Right forelimb (tissue), 1 donor: ENCODE results near the gene TNK1.

Experiments
- DNase-seq: peaks from one replicate; pipeline ENCODE4 v3.0.0-alpha.2; 2018

Gene TNK1

DNA sequence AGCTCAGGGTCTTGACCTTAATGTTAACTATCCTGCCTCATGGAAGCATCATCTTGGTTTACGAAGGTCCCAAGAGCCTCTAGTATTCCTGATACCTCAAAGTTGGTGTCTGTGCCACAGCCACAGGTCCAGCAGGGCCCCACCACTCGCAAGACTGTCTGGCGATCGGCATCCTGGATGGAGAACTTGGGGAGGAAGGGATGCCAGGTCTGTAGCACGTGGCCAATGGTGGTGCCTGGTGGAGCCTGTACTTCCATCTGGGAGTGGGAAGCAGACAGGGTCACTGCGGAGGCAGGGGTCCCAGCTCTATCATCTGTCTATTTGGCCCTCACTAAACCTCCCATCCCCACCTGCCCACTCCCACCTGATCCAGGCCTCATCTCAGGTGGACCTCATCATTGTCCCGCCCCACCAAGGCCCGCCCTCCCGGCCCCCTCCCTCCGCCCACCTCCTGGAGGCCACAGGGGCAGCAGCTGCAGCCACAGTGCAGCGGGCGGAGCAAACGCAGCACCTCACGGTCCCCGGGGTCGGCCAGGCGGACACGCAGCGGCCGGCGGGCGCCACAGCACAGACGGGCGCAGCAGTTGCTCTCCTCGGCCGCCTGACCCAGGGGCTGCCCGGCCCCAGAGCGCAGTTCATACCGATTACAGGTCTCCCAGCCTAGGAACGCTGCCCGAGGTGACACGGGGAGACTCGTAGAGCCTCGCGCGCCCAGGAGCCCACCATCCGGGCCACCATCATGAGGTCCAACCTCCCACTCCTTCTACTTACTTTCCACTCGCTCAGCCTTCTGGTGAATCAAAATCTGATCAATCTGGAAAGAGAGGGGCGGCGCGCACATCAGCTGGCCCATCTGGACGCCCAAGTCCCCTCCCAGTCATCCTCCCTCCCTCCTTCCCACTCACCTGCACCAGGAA, 12.1 kb downstream of the TNK1 start:
- no peak for DNase-seq

DNA sequence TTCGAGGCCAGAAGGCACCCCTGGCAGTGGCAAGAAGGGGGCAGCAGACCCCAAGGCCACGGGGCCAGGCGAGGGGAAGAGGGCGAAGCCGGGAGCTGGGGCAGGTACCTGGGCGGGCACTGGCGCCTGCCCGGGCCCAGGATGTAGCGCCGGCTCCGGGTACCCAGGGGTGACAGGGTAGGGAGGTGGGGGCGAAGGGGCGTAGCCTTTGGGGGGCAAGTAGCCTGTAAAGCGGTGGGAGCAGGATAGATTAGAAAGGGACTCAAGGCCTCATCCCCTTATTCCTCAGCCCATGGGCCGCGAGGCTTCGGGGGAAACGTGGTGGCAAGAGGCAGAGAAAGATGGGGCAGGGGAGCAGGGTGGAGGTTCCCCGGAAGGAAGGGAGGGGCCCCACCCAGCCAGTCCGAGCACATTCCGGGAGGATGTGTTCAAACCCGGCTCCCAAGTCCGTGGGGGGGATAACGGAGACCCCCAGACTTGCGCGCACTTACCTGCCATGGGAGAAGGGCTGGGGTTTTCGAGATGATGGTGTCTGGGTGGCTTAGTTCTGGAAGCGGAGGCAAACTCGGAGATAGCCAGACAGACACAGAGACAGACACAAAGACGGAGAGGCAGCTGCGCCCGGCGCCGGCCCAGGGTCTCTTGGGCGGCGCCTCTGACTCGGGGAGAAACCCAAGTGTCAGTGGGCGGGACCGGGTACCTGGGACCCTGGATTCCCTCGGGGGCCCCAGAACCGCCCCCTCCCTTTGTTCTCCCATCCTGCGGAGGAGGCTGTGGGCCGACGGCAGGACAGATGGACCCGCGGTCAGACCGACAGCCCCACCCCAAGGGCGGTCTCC, 12.9 kb downstream of the TNK1 start:
- DNase-seq = no peak

DNA sequence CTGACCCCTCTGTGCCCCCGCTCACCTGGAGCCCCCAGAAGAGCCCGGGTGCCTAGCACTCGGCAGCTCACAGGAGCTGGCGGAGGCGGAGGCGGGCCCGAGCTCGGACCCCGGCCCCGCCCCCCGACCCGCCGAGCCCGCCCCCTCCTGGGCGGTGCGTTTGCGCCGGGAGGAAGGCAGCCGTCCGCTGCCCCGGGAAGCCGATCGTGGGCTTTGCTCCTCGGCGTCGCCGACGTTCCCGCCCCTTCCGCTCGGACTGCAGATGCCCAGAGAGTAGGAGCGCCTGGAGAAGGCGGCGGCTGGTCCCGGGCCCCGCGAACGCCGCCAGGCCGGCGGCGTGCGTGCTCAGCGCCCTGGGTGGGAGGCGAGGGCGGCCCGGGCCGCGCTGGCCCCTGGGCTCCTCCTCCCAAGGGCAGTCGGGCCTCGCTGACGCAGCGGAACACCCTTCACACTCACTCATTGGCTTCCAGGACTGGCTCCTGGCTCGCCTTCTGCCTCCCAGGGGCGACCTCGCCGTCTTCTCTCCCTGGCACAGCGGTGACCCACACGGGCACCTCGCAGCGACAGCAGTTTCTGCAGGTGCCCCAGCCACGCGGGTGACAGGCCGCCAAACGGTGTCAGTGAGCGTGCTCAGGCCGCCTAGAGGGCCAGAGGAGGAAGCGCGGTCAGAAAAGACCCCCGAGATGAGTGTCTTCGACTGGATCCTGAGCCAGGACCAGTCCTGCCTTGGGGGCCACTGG, 13.7 kb downstream of the TNK1 start, which contains the start of gene PLSCR3:
Gene PLSCR3, minus strand, starts transcription at position 74 of the 740 bp plus-strand sequence. CDS start 415 bp downstream, outside the sequence.
- DNase-seq = peak; percentile 91

DNA sequence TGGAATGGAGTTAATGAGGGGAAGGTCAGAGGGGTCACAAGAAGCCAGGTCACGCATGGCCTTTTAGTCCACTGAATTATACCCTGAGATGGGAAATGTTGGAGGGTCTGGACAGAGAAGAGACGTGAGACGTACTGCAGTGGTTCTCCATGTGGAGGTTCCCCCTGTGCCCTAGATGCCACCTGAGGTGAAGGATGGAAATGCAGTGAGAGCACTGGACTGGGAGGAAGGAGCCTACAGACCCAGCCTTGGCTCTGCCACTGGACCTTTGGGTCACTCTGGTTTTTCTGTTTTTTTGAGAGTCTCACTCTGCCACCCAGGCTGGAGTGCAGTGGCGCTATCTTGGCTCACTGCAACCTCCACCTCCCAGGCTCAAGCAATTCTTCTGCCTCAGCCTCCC, 15.3 kb downstream of the TNK1 start:
- peak; percentile 26 for DNase-seq

DNA sequence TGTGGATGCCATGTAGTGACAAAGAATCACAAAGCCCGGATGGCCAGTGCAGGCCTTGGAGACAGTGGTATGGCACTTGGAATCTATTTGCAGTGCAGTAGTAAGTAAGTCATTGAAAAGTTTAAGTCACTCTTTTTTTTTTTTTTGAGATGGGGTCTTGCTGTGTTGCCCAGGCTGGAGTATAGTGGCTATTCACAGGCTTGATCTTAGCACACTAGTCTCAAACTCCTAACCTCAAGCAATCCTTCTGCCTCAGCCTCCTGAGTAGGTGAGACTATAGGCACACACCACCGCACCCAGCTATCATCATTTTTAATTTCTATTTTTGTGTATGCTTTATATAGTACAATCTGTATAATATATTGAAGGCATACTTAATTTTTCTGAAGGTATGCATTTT, 17.7 kb downstream of the TNK1 start:
- DNase-seq = peak; percentile 18

DNA sequence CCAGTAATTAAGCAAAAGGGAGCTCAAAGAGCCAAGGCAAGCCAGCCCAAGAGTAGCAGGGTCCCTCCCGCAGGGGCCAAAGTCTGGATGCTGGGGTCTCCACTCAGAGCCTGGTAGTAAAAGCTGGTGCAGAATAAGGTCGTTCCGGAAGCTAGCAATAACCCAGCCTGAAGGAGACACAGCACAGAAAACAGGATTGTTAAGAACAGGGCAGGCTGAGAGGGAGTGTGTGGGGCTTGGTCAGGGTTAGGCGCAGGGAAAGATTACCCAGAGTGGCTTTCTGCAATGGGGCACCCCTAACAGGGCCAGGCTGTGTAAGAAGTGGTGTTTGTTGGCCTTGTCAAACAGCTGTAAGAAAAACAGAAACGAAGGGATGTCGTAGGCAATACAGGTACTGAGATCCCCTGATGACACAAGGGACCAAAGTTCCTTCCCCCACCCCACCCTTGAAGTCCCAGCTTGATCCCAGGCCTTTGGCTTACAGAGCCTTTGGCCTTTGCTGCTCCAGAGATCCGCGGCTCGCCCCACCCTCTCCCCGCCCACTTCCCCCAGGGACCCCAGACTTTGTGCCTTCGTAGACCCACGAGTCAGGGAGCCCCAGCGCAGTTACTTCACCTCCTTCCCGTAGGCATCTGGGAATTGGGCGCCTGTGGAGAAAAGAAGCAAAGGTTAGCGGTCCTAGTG, 22.3 kb downstream of the TNK1 start:
- no peak for DNase-seq

DNA sequence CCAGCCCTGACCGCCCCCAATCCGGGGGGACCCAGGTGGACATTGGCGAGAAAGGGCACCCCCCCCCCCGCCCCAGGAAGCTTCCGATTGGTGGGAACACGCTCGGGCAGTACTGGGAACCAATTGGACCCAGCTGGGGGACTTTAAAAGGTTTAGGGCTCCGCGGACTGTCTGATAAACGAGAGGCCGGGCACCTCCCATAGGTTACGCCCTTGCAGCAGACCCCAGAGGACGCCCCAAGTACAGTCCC, 22.8 kb downstream of the TNK1 start:
- no peak for DNase-seq

DNA sequence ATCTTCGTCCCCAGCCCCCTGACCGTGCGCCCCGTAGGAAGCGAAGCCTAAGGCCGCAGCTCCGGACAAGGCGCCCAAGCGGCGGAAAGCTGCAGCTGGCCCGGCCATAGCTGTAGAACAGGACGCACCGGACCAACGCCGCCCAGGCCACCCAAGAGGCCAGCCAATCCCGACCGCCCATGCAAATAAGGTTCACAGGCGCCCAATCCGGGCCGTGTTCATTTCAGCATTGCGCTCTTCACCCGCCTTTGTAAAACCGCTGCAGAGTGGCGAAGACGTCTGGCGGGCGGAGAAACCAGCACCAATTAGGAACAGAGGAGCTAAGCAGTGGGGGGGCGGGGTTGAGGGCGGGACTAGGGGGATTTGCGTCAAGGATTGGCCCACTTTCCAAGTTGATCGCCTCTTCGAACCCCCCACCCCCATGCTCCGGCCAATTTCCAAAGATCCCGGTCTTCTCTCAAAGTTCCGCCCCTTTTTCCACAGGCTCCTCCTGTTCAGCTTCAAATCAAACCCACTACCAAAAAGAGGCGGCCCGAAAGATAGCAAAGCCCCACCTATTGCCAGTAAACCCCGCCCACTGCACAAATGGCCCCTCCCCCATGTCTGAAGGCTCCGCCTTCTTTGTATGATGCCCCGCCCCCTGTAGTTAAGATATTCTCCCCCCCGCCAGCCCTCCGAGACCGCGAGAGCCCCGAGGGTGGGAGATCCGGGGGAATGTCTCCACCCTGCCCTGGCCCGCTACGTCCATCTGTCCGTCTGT, 23.3 kb downstream of the TNK1 start, which contains the start of gene TMEM256:
Gene TMEM256, minus strand, starts transcription at position 121 of the 760 bp plus-strand sequence. Its CDS starts 13 bp downstream, at position 108.
- DNase-seq = peak; percentile 99

DNA sequence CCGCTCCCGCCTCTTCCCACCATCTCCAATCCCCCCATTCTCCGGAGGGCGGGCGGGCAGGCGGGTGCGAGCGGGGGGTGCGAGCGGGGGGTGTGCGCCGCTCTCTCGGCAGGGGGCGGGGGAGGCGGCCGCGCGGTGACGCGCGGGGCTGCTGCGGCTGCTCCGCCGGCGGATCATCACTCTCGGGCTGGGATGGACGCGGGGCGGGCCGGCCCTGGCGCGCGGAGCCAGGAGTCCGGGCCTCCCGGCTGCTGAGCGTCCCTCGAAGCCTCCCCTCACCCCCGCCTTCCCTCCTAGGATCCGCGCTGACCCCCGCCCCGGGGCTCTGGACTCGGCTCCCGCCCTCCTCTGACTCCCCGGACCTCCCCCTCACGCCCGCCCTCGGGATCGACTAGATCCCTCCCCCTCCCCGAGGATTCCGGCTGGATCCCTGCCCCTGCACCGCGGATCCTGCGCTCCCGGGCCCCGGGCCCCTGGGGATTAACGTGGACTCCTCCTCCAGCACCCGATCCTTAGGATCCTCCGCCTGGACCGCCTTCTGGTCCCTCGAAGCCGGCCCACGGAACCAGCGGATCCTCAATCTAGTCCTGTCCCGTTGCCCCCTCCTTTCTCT, 24.0 kb downstream of the TNK1 start:
- DNase-seq = peak; percentile 71

DNA sequence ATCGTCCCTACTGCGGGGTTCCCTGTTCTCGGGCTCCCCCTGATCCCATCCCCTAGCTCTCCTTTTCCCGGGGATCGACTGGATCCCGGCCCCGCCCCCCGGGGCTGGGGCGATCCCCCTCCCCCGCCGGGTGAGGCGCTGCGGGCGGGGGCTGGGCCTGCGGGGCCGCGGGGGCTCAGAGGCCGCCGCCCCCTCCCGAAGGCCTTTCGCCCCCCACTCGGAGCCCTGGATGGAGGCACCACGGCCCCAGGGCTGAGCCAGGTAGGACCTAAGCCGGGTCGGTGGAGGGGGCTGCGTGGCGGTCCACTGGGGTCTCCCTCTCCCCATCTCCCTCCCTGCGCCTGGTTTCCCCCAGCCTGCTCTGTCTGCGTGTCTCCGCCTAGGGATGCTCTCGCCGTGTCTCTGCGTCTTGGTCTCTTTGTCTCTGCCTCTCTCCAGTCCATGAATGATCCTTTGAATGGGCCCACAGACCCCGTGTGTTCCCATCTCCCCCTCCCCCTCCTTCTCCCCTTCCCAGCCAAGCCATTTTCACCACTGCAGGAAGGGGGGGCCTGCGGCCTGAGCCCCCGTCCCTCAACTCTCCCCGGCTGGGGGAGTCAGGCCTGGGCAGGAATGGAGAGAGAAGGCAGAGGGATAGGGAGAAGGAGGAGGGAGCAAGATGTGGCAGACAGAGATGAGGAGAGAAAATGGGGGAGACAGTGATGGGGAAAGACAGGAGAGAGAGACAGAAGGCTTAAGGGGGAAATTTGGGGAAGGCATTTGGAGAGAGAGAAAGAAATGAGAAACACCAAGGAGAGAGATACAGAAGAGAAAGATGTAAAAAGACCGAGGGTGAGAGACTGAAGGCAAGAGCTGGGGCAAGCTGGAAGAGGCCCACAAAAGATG, 24.7 kb downstream of the TNK1 start:
- no peak for DNase-seq

DNA sequence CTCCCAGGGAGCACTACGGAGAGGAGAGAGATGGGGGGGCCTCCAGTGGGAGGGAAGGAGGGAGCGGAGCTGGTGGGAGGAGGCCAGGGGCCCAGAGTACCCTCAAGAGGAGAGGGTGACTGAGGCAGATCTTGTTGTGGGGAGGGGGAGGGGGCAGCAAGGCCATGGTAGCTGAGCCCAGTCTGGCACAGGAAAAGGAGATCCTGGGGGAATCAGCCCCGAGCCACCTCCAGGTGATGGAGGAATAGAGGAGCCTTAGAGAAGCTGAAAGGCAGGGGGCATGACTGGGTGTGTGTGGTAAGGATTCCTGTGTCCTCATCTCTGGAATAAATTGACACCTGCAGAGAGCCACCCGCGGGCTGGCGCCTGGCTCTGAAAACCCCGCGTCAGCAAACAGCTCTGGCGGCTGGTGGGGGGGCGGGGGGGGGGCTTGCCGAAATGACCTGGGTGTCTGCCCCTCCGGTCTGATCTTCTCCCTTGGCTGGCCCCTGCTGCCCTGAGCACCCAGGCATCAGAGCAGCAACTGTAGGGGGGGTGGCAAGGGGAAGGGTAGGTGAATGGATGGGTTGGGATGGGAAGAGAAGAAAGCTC, 25.4 kb downstream of the TNK1 start:
- DNase-seq = no peak

DNA sequence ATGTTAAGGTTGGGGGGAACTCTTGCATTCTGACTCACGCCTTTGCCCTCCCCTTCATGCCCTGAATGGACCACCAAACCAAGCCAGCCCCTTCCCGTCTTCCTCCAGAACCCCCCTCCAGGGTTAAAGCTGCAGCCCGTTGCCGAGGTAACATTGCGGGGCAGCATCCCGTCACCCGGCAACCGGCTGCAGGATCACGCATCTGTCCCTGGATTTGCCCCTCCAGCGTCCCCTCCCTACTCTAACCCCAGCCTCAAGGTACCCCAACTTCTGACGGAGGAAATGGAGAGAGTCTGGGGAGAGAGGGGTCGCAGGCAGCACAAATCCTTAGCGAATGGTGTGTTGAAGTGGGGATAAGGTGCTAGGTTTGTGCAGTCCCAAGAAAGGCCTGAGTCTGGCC, 26.2 kb downstream of the TNK1 start:
- no peak for DNase-seq

DNA sequence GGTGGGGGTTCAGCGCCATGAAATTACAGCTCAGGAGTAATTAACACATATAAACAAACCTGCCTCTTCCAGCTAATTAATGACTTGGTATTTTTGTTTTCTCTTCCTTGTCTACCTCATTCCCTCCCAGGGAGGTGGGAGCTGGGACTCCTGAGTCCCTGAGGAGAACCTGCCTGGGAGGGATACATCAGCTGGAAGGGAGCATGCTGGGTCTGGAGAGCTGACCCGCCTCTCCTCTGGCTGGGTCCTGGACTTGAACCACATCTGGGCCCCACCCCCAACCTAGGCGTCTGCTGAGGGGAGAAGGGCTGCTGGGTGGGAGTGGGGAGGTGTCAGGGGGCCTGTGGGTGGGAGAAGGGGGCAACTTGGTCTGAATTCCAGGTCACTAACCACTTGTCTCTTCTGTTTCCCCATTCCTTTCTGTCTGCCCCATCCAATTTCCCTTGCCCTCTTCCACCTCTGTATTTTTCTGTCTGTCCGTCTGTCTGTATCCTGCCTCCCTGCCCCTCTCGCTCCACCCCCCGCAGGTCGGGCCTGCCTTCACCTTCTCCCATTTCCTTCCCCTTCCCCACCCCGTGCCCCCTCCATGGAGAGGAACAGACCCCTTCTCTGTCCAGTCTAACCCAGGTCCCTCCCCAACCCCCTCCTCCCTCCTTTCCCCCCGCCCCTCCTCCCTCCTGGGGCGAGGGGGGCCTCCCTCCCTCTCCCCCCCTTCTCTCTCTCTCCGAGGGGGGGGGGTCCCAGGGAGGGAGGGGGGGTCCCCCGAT, 26.8 kb downstream of the TNK1 start, which contains the start of gene NLGN2:
Gene NLGN2, plus strand, starts transcription at position 361 of the 767 bp plus-strand sequence. CDS start 411 bp downstream, outside the sequence.
- DNase-seq = no peak

DNA sequence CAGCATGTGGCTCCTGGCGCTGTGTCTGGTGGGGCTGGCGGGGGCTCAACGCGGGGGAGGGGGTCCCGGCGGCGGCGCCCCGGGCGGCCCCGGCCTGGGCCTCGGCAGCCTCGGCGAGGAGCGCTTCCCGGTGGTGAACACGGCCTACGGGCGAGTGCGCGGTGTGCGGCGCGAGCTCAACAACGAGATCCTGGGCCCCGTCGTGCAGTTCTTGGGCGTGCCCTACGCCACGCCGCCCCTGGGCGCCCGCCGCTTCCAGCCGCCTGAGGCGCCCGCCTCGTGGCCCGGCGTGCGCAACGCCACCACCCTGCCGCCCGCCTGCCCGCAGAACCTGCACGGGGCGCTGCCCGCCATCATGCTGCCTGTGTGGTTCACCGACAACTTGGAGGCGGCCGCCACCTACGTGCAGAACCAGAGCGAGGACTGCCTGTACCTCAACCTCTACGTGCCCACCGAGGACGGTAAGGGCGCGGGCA, 27.4 kb downstream of the TNK1 start:
- DNase-seq = no peak

DNA sequence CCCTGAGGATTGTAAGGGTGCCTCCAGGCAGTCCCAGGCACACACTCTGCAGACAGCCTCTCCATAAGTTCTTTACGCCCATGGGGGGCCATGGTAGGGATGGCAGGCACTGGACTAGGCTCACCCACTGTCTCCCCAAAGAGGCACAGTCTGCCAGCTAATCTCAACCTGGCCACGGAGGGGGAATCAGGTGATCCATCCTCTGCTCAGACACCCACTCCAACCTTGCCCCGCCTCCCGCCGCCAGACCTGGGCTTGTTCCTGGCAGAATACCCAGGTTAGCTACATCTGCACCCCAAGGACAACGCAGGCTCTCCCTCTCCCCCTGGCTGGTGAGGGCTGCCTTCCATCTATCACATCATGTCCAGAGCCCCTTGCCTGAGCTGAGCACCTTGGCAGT, 28.0 kb downstream of the TNK1 start:
- no peak for DNase-seq

DNA sequence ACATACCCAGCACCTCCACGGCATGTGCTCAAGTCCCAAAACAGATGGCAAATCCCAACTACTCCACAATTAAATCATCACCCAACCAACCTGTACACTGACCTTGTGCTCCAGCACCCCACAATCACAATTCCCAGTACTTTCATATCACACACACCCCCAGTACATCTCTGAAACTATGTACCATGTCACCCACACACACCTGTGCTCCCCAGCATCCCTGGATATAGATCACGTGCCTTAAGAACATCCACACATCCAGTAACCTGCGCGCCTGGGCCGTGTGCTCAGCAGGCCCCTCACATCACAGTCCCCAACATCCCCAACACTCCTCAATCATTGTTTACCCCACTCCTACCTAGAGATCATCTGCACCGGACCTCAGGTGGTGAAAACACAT, 28.8 kb downstream of the TNK1 start:
- DNase-seq = no peak

DNA sequence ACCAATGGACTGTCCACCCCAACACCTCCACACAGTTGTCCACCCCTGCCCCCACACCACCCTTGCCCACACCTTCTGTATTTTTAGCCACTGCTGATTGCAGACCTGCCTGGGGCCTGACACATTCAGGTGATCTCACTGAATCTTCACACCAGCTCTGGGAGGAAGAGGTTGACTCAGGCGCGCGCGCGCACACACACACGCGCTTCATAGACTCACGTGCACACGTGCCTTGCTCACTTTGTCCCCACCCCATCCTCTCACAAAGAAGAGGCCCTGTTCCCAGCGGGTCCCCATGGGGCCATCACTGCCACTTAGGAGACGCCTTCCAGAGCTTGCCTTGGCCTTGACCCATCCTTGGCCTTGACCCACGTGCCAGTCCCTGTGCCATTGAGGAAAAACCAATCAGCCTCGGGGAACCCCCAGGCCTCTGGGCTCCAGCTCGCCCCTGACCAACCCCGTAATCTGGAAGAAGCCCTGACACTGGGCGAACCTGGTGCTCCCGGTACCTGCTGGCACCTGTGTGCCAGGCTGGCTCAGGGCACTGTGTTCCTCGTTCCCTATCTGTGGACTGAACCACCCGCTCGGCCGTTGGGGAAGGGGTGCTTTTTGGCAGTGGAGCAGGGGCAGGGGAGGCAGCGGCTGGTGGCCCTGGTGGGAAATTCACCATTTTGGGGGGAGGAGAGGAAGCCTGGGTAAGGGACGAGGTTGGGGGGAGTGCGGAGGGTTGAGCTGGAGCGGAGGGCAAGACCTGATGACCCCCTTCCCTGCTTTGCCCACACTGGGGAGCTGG, 29.9 kb downstream of the TNK1 start:
- DNase-seq = no peak

DNA sequence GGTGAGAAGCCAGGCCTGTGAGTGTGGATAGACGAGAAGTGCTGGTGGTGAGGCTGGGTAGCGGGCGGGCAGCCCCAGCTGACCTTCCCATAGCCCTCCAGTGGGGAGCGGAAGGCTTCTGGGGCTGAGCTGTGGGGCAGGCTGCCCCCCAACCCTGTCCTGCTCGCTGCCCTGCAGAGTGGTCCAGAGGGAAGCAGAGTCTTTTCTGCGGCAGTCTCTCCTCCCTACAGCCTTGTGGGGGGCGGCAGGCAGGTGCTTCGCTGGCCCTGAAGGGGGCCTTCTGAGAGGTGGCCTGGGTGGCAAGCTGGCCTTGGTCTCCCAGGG, 30.5 kb downstream of the TNK1 start:
- no peak for DNase-seq
